Memory B cell (primary cell): ENCODE data around the gene B4GALT7.

Experiments used
- ATAC-seq: fragments of 150-1000 bp; cut with Tn5 transposase; 2 replicates; pipeline ENCODE4 v1.10.0; 2021; ENCODE audit warnings: low read depth, mild to moderate bottlenecking, moderate library complexity
- DNase-seq, 2 donors: peaks; one replicate each; pipeline ENCODE4 v3.0.0; 2022; ENCODE audit warnings: low spot score in 2 of 2
- H3K27ac Mint-ChIP-seq: one replicate; pipeline ENCODE4 v1.8.0; 2022; ENCODE audit warnings: mild to moderate bottlenecking, moderate library complexity, mixed read lengths
- H3K27me3 Mint-ChIP-seq: one replicate; pipeline ENCODE4 v1.8.0; 2022; ENCODE audit warnings: mixed read lengths
- H3K36me3 Mint-ChIP-seq: one replicate; pipeline ENCODE4 v1.8.0; 2022; ENCODE audit warnings: mild to moderate bottlenecking, mixed read lengths
- H3K4me1 Mint-ChIP-seq: one replicate; pipeline ENCODE4 v1.8.0; 2022; ENCODE audit warnings: mixed read lengths
- H3K4me3 Mint-ChIP-seq: one replicate; pipeline ENCODE4 v1.8.0; 2022; ENCODE audit warnings: mild to moderate bottlenecking, moderate library complexity, mixed read lengths
- H3K9me3 Mint-ChIP-seq: one replicate; pipeline ENCODE4 v1.8.0; 2022; ENCODE audit warnings: mixed read lengths

The B4GALT7 gene

GRCh38 chr5:177601126-177601525 lies 1.2 kb downstream of the B4GALT7 start:
- H3K9me3 Mint-ChIP-seq, result no peaks in the 10 kb centered on the region
- peak overlapping the region; percentile 92 for H3K4me3 Mint-ChIP-seq
- H3K27me3 Mint-ChIP-seq, result no peaks in the 10 kb centered on the region
- no peak for DNase-seq
- peak overlapping the region; percentile 92 for H3K27ac Mint-ChIP-seq
- peaks cover 6% of the 10 kb centered on the region for H3K36me3 Mint-ChIP-seq
- peaks cover 28% of the 10 kb centered on the region for H3K4me1 Mint-ChIP-seq
- ATAC-seq, result no peak

GRCh38 chr5:177601577-177602457 lies 1.9 kb downstream of the B4GALT7 start:
- H3K36me3 Mint-ChIP-seq, result peaks cover 2% of the 10 kb centered on the region
- peak overlapping the region; percentile 92 for H3K4me3 Mint-ChIP-seq
- DNase-seq (no peak), ATAC-seq (no peak)
- no peaks in the 10 kb centered on the region for H3K9me3 Mint-ChIP-seq
- H3K27me3 Mint-ChIP-seq, result no peaks in the 10 kb centered on the region
- H3K4me1 Mint-ChIP-seq, result peaks cover 34% of the 10 kb centered on the region
- peak overlapping the region; percentile 49 for H3K27ac Mint-ChIP-seq

GRCh38 chr5:177602458-177602830 lies 2.5 kb downstream of the B4GALT7 start:
- H3K27ac Mint-ChIP-seq, result peak overlapping the region; percentile 49
- H3K4me3 Mint-ChIP-seq, result no peak overlapping the region

DNA sequence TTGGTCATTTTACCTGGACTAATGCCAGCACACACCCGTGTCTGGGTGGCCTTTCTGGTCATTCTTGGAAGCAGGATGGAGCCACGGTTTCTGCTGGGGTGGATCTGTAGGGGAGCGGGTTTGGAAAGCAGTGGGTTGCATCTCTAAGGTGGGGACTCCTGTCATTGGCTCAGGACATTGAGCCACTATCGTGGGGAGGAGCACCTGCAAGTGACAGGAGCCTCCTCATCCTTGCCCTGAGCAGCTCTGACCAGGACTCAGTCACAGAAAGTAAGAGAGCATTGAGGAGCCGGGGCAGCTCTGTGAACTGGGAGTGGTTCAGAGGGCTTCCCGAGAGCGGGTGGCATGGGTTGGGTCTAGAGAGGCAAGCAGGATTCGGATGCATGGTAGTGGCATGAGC lies 3.7 kb downstream of the B4GALT7 start:
- peaks cover 35% of the 10 kb centered on the region for H3K4me1 Mint-ChIP-seq
- no peaks in the 10 kb centered on the region for H3K9me3 Mint-ChIP-seq
- H3K36me3 Mint-ChIP-seq, result peaks cover 2% of the 10 kb centered on the region
- ATAC-seq (no peak), DNase-seq (no peak)
- H3K4me3 Mint-ChIP-seq, result no peak overlapping the region
- H3K27me3 Mint-ChIP-seq, result no peaks in the 10 kb centered on the region
- H3K27ac Mint-ChIP-seq, result peak overlapping the region; percentile 49

More at GRCh38 chr5:177602458-177602830, 2.5 kb downstream of the B4GALT7 start:
- DNase-seq (no peak), ATAC-seq (no peak)
- Mint-ChIP-seq H3K9me3 (no peaks in the 10 kb centered on the region), H3K4me1 (peaks cover 38% of the 10 kb centered on the region), H3K27me3 (no peaks in the 10 kb centered on the region), H3K36me3 (peaks cover 2% of the 10 kb centered on the region)

DNA sequence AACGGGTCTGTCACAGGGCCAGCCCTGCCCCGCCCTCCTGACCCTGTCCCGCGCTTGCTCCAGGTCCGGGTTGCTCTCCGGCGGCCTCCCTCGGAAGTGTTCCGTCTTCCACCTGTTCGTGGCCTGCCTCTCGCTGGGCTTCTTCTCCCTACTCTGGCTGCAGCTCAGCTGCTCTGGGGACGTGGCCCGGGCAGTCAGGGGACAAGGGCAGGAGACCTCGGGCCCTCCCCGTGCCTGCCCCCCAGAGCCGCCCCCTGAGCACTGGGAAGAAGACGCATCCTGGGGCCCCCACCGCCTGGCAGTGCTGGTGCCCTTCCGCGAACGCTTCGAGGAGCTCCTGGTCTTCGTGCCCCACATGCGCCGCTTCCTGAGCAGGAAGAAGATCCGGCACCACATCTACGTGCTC lies 4.2 kb downstream of the B4GALT7 start:
- ATAC-seq, result no peak
- H3K4me1 Mint-ChIP-seq, result peaks cover 32% of the 10 kb centered on the region
- no peaks in the 10 kb centered on the region for H3K9me3 Mint-ChIP-seq
- H3K27ac Mint-ChIP-seq, result no peak overlapping the region
- H3K4me3 Mint-ChIP-seq, result no peak overlapping the region
- no peak for DNase-seq
- no peaks in the 10 kb centered on the region for H3K27me3 Mint-ChIP-seq
- peaks cover 2% of the 10 kb centered on the region for H3K36me3 Mint-ChIP-seq

DNA sequence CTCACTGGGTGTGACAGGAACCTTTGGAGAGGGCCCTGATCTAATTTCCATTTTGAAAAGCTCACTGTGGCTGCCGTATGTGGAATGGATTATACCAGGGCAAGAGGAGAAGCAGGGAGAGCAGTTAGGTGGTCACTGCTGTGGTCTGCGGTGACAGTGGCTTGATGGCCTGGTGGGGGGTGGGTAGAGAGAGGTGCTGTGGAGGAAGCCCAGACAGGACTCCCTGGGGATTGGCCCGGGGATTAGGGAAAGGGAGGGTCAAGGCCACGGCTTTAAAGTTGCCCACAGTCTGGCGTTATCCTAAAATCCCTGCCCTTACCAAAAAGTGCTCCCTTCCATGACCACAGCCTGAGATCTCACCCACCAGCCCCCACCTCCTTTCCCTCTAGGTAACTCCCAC lies 4.7 kb downstream of the B4GALT7 start:
- peaks cover 30% of the 10 kb centered on the region for H3K4me1 Mint-ChIP-seq
- no peak for ATAC-seq
- no peak for DNase-seq
- H3K27ac Mint-ChIP-seq, result peak overlapping the region; percentile 53
- no peaks in the 10 kb centered on the region for H3K9me3 Mint-ChIP-seq
- no peak overlapping the region for H3K4me3 Mint-ChIP-seq
- H3K27me3 Mint-ChIP-seq, result no peaks in the 10 kb centered on the region
- H3K36me3 Mint-ChIP-seq, result peaks cover 2% of the 10 kb centered on the region

- Mint-ChIP-seq H3K27ac (peak overlapping the region; percentile 53), H3K9me3 (no peaks in the 10 kb centered on the region), H3K27me3 (no peaks in the 10 kb centered on the region), H3K4me1 (peaks cover 30% of the 10 kb centered on the region), H3K4me3 (no peak overlapping the region), H3K36me3 (peaks cover 2% of the 10 kb centered on the region)
- DNase-seq (no peak), ATAC-seq (no peak)
Measured at GRCh38 chr5:177605078-177605477, 5.1 kb downstream of the B4GALT7 start.

DNA sequence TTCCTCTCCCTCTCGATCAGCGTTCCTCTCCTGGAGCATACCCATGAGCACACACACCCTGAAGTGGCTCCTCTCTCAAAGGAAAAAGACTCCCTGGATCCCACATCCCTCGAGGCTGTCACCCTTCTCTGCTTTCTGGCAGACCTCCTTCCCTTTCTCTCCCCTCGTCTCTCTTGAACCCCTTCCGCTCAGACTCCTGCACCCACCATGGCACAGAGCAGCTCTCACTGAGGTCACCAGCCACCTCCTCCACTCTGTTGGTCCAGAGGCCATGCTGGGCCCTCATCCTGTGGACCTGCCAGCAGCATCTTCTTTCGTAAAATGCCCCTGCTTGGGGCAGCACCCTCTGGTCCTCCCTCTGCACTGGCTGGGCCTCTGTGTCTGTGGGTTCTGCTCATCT lies 5.7 kb downstream of the B4GALT7 start:
- Mint-ChIP-seq H3K36me3 (peaks cover 2% of the 10 kb centered on the region), H3K4me3 (no peak overlapping the region), H3K9me3 (no peaks in the 10 kb centered on the region), H3K27ac (no peak overlapping the region), H3K27me3 (no peaks in the 10 kb centered on the region), H3K4me1 (peaks cover 26% of the 10 kb centered on the region)
- no peak for ATAC-seq
- DNase-seq, result no peak

GRCh38 chr5:177606071-177607051 lies 6.4 kb downstream of the B4GALT7 start:
- H3K27me3 Mint-ChIP-seq, result no peaks in the 10 kb centered on the region
- H3K36me3 Mint-ChIP-seq, result peaks cover 2% of the 10 kb centered on the region
- peaks cover 23% of the 10 kb centered on the region for H3K4me1 Mint-ChIP-seq
- ATAC-seq (no peak), DNase-seq (no peak)
- no peak overlapping the region for H3K4me3 Mint-ChIP-seq
- peak overlapping the region; percentile 73 for H3K27ac Mint-ChIP-seq
- H3K9me3 Mint-ChIP-seq, result no peaks in the 10 kb centered on the region

DNA sequence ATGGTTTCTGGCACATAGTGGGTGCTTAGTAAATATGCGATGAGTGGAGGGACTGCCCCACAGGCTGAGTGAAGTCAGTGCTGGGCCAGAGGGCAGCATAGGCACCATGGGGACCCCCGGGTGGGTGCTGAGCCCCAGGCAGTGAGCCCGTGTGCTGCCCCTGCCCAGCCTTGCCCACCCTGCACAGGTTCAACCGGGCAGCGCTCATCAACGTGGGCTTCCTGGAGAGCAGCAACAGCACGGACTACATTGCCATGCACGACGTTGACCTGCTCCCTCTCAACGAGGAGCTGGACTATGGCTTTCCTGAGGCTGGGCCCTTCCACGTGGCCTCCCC lies 7.2 kb downstream of the B4GALT7 start:
- H3K36me3 Mint-ChIP-seq, result peaks cover 2% of the 10 kb centered on the region
- no peak for ATAC-seq
- no peaks in the 10 kb centered on the region for H3K9me3 Mint-ChIP-seq
- H3K4me3 Mint-ChIP-seq, result no peak overlapping the region
- peaks cover 23% of the 10 kb centered on the region for H3K4me1 Mint-ChIP-seq
- DNase-seq, result no peak
- no peak overlapping the region for H3K27ac Mint-ChIP-seq
- H3K27me3 Mint-ChIP-seq, result no peaks in the 10 kb centered on the region

DNA sequence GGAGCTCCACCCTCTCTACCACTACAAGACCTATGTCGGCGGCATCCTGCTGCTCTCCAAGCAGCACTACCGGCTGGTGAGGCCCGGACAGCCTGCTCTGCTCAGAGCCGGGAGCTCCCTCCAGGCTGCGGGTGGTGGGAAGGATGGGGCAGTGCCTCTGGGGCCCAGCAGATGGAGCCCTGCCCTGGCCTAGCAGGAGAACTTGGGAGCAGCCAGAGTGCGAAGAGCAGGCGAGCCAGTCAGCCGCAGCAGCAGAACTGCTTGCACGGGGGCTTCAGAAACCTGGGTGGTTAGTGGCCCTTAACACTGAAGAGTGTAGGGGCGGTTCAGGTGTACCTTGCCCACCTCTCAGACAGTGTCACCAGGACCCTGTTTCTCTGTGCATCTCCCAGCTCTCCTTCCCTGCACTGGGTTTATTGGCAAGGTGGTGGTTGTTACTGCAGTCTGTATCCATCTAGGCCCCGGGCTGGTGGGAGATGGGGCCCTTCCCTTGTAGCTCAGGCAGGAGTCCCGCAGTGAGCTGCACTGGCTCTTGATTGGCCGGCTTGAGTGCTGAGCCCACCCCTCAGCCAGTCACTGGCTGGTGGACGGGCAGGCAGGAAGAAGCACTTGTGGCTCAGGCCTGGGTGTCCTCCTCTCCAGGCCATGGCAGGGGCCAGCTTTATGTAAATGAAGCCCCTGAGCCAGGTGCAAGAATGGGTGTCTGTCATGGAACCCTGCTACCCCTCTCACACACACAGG lies 7.7 kb downstream of the B4GALT7 start:
- Mint-ChIP-seq H3K4me3 (no peak overlapping the region), H3K36me3 (peaks cover 2% of the 10 kb centered on the region)
- peak; percentile 91 for ATAC-seq

DNA sequence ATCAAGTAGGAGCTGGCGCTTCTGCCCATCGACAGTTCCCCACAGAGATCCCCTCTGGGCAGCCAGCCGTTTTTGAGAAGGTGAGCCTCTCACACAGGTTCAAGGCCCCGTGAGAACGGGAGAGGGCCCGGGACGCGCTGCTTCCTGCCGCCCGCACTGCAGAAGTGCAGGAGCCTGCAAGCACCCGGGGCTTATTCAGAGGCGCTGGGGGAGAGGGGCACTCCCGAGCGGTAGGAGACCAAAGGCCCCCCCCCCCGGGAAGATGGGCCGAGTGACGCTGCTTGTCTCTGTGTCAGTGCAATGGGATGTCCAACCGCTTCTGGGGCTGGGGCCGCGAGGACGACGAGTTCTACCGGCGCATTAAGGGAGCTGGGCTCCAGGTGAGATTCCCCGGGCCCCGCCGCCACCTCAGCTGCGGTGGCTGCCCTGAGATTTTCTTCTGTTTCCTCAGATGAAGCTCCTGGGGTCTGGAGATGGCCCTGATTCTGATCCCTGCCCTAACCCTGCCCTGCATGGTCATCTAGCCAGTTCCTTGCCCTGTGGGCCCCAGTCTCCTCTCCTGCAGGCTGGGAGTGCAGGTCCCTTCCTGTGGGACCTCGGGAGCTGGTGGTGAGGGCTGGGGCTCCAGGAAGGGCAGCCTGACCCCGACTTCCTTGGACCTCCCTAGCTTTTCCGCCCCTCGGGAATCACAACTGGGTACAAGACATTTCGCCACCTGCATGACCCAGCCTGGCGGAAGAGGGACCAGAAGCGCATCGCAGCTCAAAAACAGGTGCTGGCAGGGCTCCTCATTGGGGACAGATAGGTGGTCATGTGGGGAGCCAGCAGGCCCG lies 8.5 kb downstream of the B4GALT7 start:
- no peak overlapping the region for H3K27ac Mint-ChIP-seq

More for the DNA sequence above, 7.7 kb downstream of the B4GALT7 start:
- Mint-ChIP-seq H3K27me3 (no peaks in the 10 kb centered on the region), H3K9me3 (no peaks in the 10 kb centered on the region), H3K4me1 (peaks cover 18% of the 10 kb centered on the region), H3K27ac (no peak overlapping the region)
- DNase-seq, result peak; percentile 47 to 50

More for the DNA sequence above, 8.5 kb downstream of the B4GALT7 start:
- Mint-ChIP-seq H3K27me3 (no peaks in the 10 kb centered on the region), H3K4me3 (no peak overlapping the region), H3K9me3 (no peaks in the 10 kb centered on the region), H3K36me3 (peaks cover 2% of the 10 kb centered on the region), H3K4me1 (peaks cover 18% of the 10 kb centered on the region)
- no peak for ATAC-seq
- DNase-seq, result no peak
